ENCODE results near the gene ZNF519. TPM values are rescaled to one million over a fixed set of nuclear protein-coding genes. Genes with fewer than 3 reads are reported as not detected.
"Not testable (repeated sequence)": the region's sequence is repeated elsewhere in the genome, so short reads cannot be mapped to it uniquely, and the experiment has no call there.

Gene ZNF519
- total RNA-seq, 4 donors from 2014 or later, result 4.0 to 16.3 (median 5.1) TPM

- not testable (repeated sequence) for H3K36me3 ChIP-seq, H3K4me1 ChIP-seq, ATAC-seq, H3K4me3 ChIP-seq, H3K27me3 ChIP-seq, H3K27ac ChIP-seq, H3K9me3 ChIP-seq
- 40% methylated on average over 1 of the region's 6 CpGs; no CpG with 5 or more reads in 1 of the 2 donors for WGBS, 2 donors (ENCODE audit: low coverage in 1 of 2)
These were observed 40.2 kb upstream of the ZNF519 start for GRCh38 chr18:14172142-14173115.

GRCh38 chr18:14171301-14172141 is 39.3 kb upstream of the ZNF519 start:
- not testable (repeated sequence) for ATAC-seq, H3K36me3 ChIP-seq, H3K4me1 ChIP-seq, H3K27me3 ChIP-seq, H3K9me3 ChIP-seq, H3K27ac ChIP-seq, H3K4me3 ChIP-seq
- 50% methylated on average over 1 of the region's 5 CpGs; no CpG with 5 or more reads in 1 of the 2 donors for WGBS, 2 donors (ENCODE audit: low coverage in 1 of 2)

GRCh38 chr18:14170367-14171036 is 38.3 kb upstream of the ZNF519 start:
- not testable (repeated sequence) for ATAC-seq, H3K9me3 ChIP-seq
- WGBS, 2 donors (ENCODE audit: low coverage in 1 of 2), result 33 to 80% methylated on average over 1 of the region's 6 CpGs

GRCh38 chr18:14162915-14163314 is 30.7 kb upstream of the ZNF519 start:
- H3K36me3 ChIP-seq, H3K4me1 ChIP-seq, H3K27me3 ChIP-seq, H3K4me3 ChIP-seq, H3K9me3 ChIP-seq, H3K27ac ChIP-seq, ATAC-seq: not testable (repeated sequence)
- WGBS, 2 donors (ENCODE audit: low coverage in 1 of 2), result 63% methylated on average over 2 of the region's 8 CpGs; no CpG with 5 or more reads in 1 of the 2 donors

More at GRCh38 chr18:14170367-14171036, 38.3 kb upstream of the ZNF519 start:
- H3K27ac ChIP-seq, H3K4me1 ChIP-seq, H3K4me3 ChIP-seq, H3K27me3 ChIP-seq, H3K36me3 ChIP-seq: not testable (repeated sequence)

GRCh38 chr18:14151564-14152113 is 19.4 kb upstream of the ZNF519 start:
- H3K36me3 ChIP-seq, H3K27ac ChIP-seq, H3K4me1 ChIP-seq, H3K9me3 ChIP-seq, ATAC-seq, H3K27me3 ChIP-seq, H3K4me3 ChIP-seq: not testable (repeated sequence)
- 70% methylated on average over 2 of the region's 8 CpGs; no CpG with 5 or more reads in 1 of the 2 donors for WGBS, 2 donors (ENCODE audit: low coverage in 1 of 2)

- not testable (repeated sequence) for H3K9me3 ChIP-seq, H3K4me3 ChIP-seq, H3K4me1 ChIP-seq, H3K27ac ChIP-seq, H3K36me3 ChIP-seq, H3K27me3 ChIP-seq, ATAC-seq
- 80% methylated on average over 1 of the region's 11 CpGs for WGBS, 2 donors (ENCODE audit: low coverage in 1 of 2)
These were observed 18.5 kb upstream of the ZNF519 start for GRCh38 chr18:14150766-14151165.

- not testable (repeated sequence) for H3K4me1 ChIP-seq, H3K9me3 ChIP-seq, H3K27ac ChIP-seq, ATAC-seq, H3K27me3 ChIP-seq, H3K36me3 ChIP-seq, H3K4me3 ChIP-seq
- WGBS, 2 donors (ENCODE audit: low coverage in 1 of 2), result no CpG with 5 or more reads among the region's 20 CpGs
These were observed 17.7 kb upstream of the ZNF519 start for GRCh38 chr18:14149916-14150420.

- H3K4me3 ChIP-seq, H3K36me3 ChIP-seq, H3K4me1 ChIP-seq, H3K27me3 ChIP-seq, ATAC-seq, H3K9me3 ChIP-seq, H3K27ac ChIP-seq: not testable (repeated sequence)
- WGBS, 2 donors (ENCODE audit: low coverage in 1 of 2), result 42 to 80% methylated on average over 1 to 2 of the region's 9 CpGs
These were observed 17.1 kb upstream of the ZNF519 start for GRCh38 chr18:14149121-14149850.

GRCh38 chr18:14147935-14148865 is 16.0 kb upstream of the ZNF519 start:
- not testable (repeated sequence) for H3K4me3 ChIP-seq, H3K4me1 ChIP-seq, H3K27ac ChIP-seq, H3K27me3 ChIP-seq, H3K9me3 ChIP-seq, ATAC-seq, H3K36me3 ChIP-seq
- WGBS, 2 donors (ENCODE audit: low coverage in 1 of 2), result 33 to 80% methylated on average over 1 of the region's 24 CpGs

- not testable (repeated sequence) for H3K27me3 ChIP-seq, H3K9me3 ChIP-seq, H3K4me1 ChIP-seq, H3K27ac ChIP-seq, ATAC-seq, H3K36me3 ChIP-seq, H3K4me3 ChIP-seq
- WGBS, 2 donors (ENCODE audit: low coverage in 1 of 2), result 89% methylated on average over 3 of the region's 23 CpGs; no CpG with 5 or more reads in 1 of the 2 donors
These were observed 14.5 kb upstream of the ZNF519 start for GRCh38 chr18:14146771-14147170.

GRCh38 chr18:14145581-14146338 is 13.5 kb upstream of the ZNF519 start:
- not testable (repeated sequence) for H3K4me1 ChIP-seq, H3K27ac ChIP-seq, H3K36me3 ChIP-seq, H3K4me3 ChIP-seq, H3K27me3 ChIP-seq, ATAC-seq, H3K9me3 ChIP-seq
- no CpG with 5 or more reads among the region's 19 CpGs for WGBS, 2 donors (ENCODE audit: low coverage in 1 of 2)
